Measurements from ENCODE around the gene ZNF541.

- TF ChIP-seq POLR2A (IDR thresholded peaks at IDR 0.05; ENCODE audit: low read depth): no peak
- TF ChIP-seq CTCF (IDR thresholded peaks at IDR 0.05): no peak
- TF ChIP-seq EP300 (IDR thresholded peaks at IDR 0.05): no peak
- no peak for TF ChIP-seq POLR2AphosphoS5 (IDR thresholded peaks at IDR 0.05)
These were observed 42.3 kb upstream of the ZNF541 start for GRCh38 chr19:47615230-47615629.
